HCT116 (cell line): Measurements from ENCODE around the gene MCFD2. TPM values are rescaled to one million over a fixed set of nuclear protein-coding genes. Genes with fewer than 3 reads are reported as not detected.

Experiments used
- ATAC-seq: fragments of 200-7000 bp; cut with Tn5 transposase; 2 replicates; pipeline ENCODE4 v1.9.1; 2020; ENCODE audit warnings: mild to moderate bottlenecking, moderate library complexity
- BruUV-seq: library from RNA; stranded (reverse); fragments of 400-500 nt; replicated peaks from 2 replicates; lab custom pipeline; 2021; lab: Mats Ljungman, UMichigan
- CTCF ChIA-PET: fragments of 300-600 bp; sonication (Branson Sonifier 250); formaldehyde crosslinking; loops from one replicate; lab custom pipeline; 2021; ENCODE audit warnings: antibody characterized with exemption; lab: Charles Lee
- POLR2A ChIA-PET: fragments of 300-600, 350-600 bp; sonication (Branson Sonifier 250); formaldehyde crosslinking; loops from one replicate; lab custom pipeline; 2021; ENCODE audit warnings: antibody characterized with exemption; lab: Charles Lee
- RAD21 ChIA-PET, 2 experiments: fragments of 300-600 bp; sonication (Branson Sonifier 250); formaldehyde crosslinking; loops; one replicate each; lab custom pipeline; 2023; ENCODE audit warnings: low total read pairs in 2 of 2; ENCODE audit not compliant: uncharacterized antibody in 2 of 2, unreplicated experiment in 2 of 2, low non-redundant PET in 1 of 2; lab: Charles Lee
- DNase-seq: peaks from one replicate; pipeline ENCODE4 v3.0.0-alpha.2; 2010; ENCODE audit warnings: low read depth, low spot score
- H2AFZ ChIP-seq: fragments of 200-600 bp; shearing (Covaris generic), sonication (generic); 2 replicates; pipeline ENCODE4 v1.6.1; 2017; ENCODE audit warnings: low read depth, mixed run types, mixed read lengths, antibody characterized with exemption, low read length; ENCODE audit not compliant: poor library complexity, severe bottlenecking
- H3K27ac ChIP-seq: 2 replicates; pipeline ENCODE4 v1.5.1; 2012; ENCODE audit warnings: low read depth, low read length
- H3K27me3 ChIP-seq: fragments of 200-600 bp; sonication (generic); 2 replicates; pipeline ENCODE4 v1.6.1; 2016; ENCODE audit warnings: mixed run types, low read length, mixed read lengths; ENCODE audit not compliant: insufficient read depth
- H3K36me3 ChIP-seq, 2 experiments: fragments of 200-500 bp in 1 of 2; fragments of 200-600 bp in 1 of 2; sonication (Bioruptor generic) in 1 of 2; sonication (generic) in 1 of 2; 2 replicates each; pipeline versions ENCODE4 v1.5.1 to v1.6.1; 2014 to 2016; ENCODE audit warnings: low read length in 2 of 2, inconsistent platforms in 1 of 2, mixed read lengths in 1 of 2, mixed run types in 1 of 2; ENCODE audit not compliant: insufficient read depth in 2 of 2, control insufficient read depth in 1 of 2
- H3K4me1 ChIP-seq, 2 experiments: fragments of 200-600 bp in 1 of 2; sonication (generic) in 1 of 2; 2 replicates each; pipeline versions ENCODE4 v1.5.1 to v1.6.1; 2012 to 2017; ENCODE audit warnings: low read length in 2 of 2, inconsistent platforms in 1 of 2, mild to moderate bottlenecking in 1 of 2, mixed read lengths in 1 of 2, mixed run types in 1 of 2, moderate library complexity in 1 of 2; ENCODE audit not compliant: insufficient read depth in 2 of 2, control insufficient read depth in 1 of 2
- H3K4me2 ChIP-seq: fragments of 200-600 bp; sonication (generic); 2 replicates; pipeline ENCODE4 v1.6.1; 2017; ENCODE audit warnings: mixed run types, low read length, mixed read lengths
- H3K4me3 ChIP-seq, 2 experiments: fragments of 200-600 bp in 1 of 2; sonication (generic) in 1 of 2; replicated peaks in 1 of 2; 2 replicates each; pipeline ENCODE4 v1.5.1; 2011 to 2016; ENCODE audit warnings: low read length in 2 of 2, control low read depth in 1 of 2, low read depth in 1 of 2, mild to moderate bottlenecking in 1 of 2, mixed read lengths in 1 of 2, mixed run types in 1 of 2
- H3K79me2 ChIP-seq: fragments of 200-600 bp; sonication (generic); 2 replicates; pipeline ENCODE4 v1.6.1; 2017; ENCODE audit warnings: mild to moderate bottlenecking, mixed run types, low read length, moderate library complexity, mixed read lengths; ENCODE audit not compliant: insufficient read depth
- H3K9ac ChIP-seq: fragments of 200-600 bp; sonication (generic); 2 replicates; pipeline ENCODE4 v1.6.1; 2016; ENCODE audit warnings: low read length, mixed read lengths
- H3K9me2 ChIP-seq: fragments of 200-600 bp; sonication (generic), shearing (Covaris generic); 2 replicates; pipeline ENCODE4 v1.6.1; 2017; ENCODE audit warnings: mixed run types, mild to moderate bottlenecking, moderate library complexity; ENCODE audit not compliant: insufficient read depth
- H3K9me3 ChIP-seq, 2 experiments: fragments of 200-500 bp in 1 of 2; fragments of 200-600 bp in 1 of 2; sonication (Bioruptor generic) in 1 of 2; sonication (generic) in 1 of 2; 2 replicates each; pipeline ENCODE4 v1.6.1; 2014 to 2017; ENCODE audit warnings: low read length in 2 of 2, mixed read lengths in 2 of 2, inconsistent platforms in 1 of 2, low read depth in 1 of 2, mild to moderate bottlenecking in 1 of 2, mixed run types in 1 of 2, moderate library complexity in 1 of 2; ENCODE audit not compliant: control insufficient read depth in 1 of 2, insufficient read depth in 1 of 2
- H4K20me1 ChIP-seq: fragments of 200-600 bp; sonication (generic), shearing (Covaris generic); 2 replicates; pipeline ENCODE4 v1.6.1; 2017; ENCODE audit warnings: mixed run types, mild to moderate bottlenecking, moderate library complexity; ENCODE audit not compliant: insufficient read depth
- CEBPB ChIP-seq: IDR thresholded peaks from 2 replicates; pipeline ENCODE4 v1.6.1; 2012; ENCODE audit warnings: low read depth
- ELF1 ChIP-seq: IDR thresholded peaks from 2 replicates; pipeline ENCODE4 v1.6.1; 2012; ENCODE audit warnings: low read depth, borderline replicate concordance
- EZH2 ChIP-seq: fragments of 200-600 bp; sonication (generic); IDR thresholded peaks from 2 replicates; pipeline ENCODE4 v1.6.1; 2017; ENCODE audit warnings: antibody characterized with exemption, mixed run types
- EZH2phosphoT487 ChIP-seq: fragments of 200-600 bp; IDR thresholded peaks from 2 replicates; pipeline ENCODE4 v1.6.1; 2018; ENCODE audit warnings: antibody characterized with exemption, borderline replicate concordance
- POLR2A ChIP-seq: IDR thresholded peaks from 2 replicates; pipeline ENCODE4 v1.7.0; 2011; ENCODE audit warnings: borderline replicate concordance; ENCODE audit not compliant: insufficient read depth, insufficient read length; ENCODE audit errors: extremely low read depth
- POLR2AphosphoS5 ChIP-seq: IDR thresholded peaks from 2 replicates; pipeline ENCODE4 v1.6.1; 2011; ENCODE audit warnings: mild to moderate bottlenecking, low read depth, low read length, moderate library complexity
- RAD21 ChIP-seq: IDR thresholded peaks from 2 replicates; pipeline ENCODE4 v1.6.1; 2012; ENCODE audit warnings: low read depth, mild to moderate bottlenecking
- SP1 ChIP-seq: IDR thresholded peaks from 2 replicates; pipeline ENCODE4 v1.6.1; 2012; ENCODE audit warnings: low read depth
- SRF ChIP-seq: IDR thresholded peaks from 2 replicates; pipeline ENCODE4 v1.6.1; 2012; ENCODE audit warnings: low read depth
- ZFX ChIP-seq: fragments of 450-650 bp; IDR thresholded peaks from 2 replicates; pipeline ENCODE4 v1.6.1; 2017
- intact Hi-C: fragments of 100-400 bp; cut with micrococcal nuclease; formaldehyde crosslinking; loops from 2 replicates; pipeline ENCODE4 v1.10.0; 2022
- total RNA-seq: library from RNA; stranded (reverse); gene quantifications from one replicate; pipeline ENCODE4 v1.2.1, GENCODE V29; 2021; ENCODE audit not compliant: unreplicated experiment
- TF ChIP-seq, protein P1 (sequence below), 3 experiments: fragments of 200-600 bp in 1 of 3; sonication (generic) in 1 of 3; IDR thresholded peaks in 2 of 3; conservative IDR thresholded peaks in 1 of 3; 2 replicates each; pipeline ENCODE4 v1.5.1; 2012 to 2017; ENCODE audit warnings: low read depth in 2 of 3, low read length in 2 of 3, antibody characterized with exemption in 1 of 3, borderline replicate concordance in 1 of 3, control low read depth in 1 of 3, mild to moderate bottlenecking in 1 of 3, mixed read lengths in 1 of 3, mixed run types in 1 of 3, moderate library complexity in 1 of 3; ENCODE audit not compliant: insufficient read depth in 1 of 3
- TF ChIP-seq, protein P2 (sequence below): IDR thresholded peaks from 2 replicates; pipeline ENCODE4 v1.6.1; 2011; ENCODE audit warnings: mild to moderate bottlenecking, low read length, moderate library complexity; ENCODE audit not compliant: insufficient replicate concordance; ENCODE audit errors: extremely low read depth
- TF ChIP-seq, protein P3 (sequence below): IDR thresholded peaks from 2 replicates; pipeline ENCODE4 v1.6.1; 2012
- TF ChIP-seq, protein P4 (sequence below): IDR thresholded peaks from 2 replicates; pipeline ENCODE4 v1.6.1; 2012; ENCODE audit warnings: low read depth

The MCFD2 gene
- total RNA-seq, 1 experiment from 2014 or later, result 73.9 TPM

DNA sequence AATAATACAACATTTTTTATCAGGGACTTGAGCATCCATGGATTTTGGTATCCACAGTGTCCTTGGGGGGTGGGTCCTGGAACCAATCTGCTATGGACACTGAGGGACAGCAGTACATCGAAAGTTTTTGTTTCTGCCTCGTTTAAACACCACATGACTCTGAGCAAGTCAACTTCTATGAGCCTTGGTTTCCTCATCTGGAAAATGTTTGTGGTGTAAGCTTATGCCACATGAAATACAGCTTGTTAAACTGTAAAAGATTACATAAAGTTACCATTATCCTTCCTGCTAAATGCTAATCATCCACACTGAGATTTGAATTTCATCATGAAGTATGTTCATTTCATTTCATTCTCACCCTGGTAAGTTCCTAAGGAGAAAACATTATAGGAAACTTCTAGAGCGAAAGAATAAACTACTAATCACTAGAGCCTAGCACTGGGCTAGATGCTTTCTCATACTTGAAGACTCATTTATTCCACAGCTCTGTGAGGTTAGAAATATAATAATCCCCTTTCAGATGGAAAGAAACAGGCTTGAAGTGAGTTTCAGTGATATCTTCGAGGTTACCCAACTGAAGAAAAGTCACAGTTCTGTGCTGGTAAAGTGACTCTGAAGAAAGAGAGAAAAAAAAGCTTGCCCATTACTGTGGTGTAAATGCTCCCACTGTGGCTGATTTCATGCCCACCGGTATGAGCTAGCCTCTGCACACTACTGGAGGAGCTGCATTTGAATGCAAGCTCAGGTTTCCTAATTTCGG lies 29.2 kb downstream of the MCFD2 start:
- H3K4me1 ChIP-seq, result peaks cover 5 to 31% of the 10 kb centered on the region in 2 experiments; a peak in 3 of 4 replicates
- H3K9ac ChIP-seq, result no peak overlapping the region
- no peak overlapping the region for H3K27ac ChIP-seq
- CTCF ChIA-PET, result no interaction called here
- no peak overlapping the region for H3K4me3 ChIP-seq
- H3K79me2 ChIP-seq, result no peaks in the 10 kb centered on the region
- POLR2A ChIA-PET, result no interaction called here
- no peaks in the 10 kb centered on the region for H4K20me1 ChIP-seq
- H3K36me3 ChIP-seq, result no peaks in the 10 kb centered on the region
- ATAC-seq (no peak), DNase-seq (no peak)
- H3K27me3 ChIP-seq, result no peaks in the 10 kb centered on the region
- no peak for TF ChIP-seq CEBPB
- TF ChIP-seq EZH2, result no peak
- TF ChIP-seq, protein P1, sequence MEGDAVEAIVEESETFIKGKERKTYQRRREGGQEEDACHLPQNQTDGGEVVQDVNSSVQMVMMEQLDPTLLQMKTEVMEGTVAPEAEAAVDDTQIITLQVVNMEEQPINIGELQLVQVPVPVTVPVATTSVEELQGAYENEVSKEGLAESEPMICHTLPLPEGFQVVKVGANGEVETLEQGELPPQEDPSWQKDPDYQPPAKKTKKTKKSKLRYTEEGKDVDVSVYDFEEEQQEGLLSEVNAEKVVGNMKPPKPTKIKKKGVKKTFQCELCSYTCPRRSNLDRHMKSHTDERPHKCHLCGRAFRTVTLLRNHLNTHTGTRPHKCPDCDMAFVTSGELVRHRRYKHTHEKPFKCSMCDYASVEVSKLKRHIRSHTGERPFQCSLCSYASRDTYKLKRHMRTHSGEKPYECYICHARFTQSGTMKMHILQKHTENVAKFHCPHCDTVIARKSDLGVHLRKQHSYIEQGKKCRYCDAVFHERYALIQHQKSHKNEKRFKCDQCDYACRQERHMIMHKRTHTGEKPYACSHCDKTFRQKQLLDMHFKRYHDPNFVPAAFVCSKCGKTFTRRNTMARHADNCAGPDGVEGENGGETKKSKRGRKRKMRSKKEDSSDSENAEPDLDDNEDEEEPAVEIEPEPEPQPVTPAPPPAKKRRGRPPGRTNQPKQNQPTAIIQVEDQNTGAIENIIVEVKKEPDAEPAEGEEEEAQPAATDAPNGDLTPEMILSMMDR (IDR thresholded peaks at IDR 0.05 in 2 of 3, conservative IDR thresholded peaks at IDR 0.05 in 1 of 3; ENCODE audit: borderline replicate concordance in 1 of 3, insufficient read depth in 1 of 3, low read depth in 2 of 3, low read length in 2 of 3), result no peak
- TF ChIP-seq SP1, result no peak
- TF ChIP-seq ZFX, result no peak
- TF ChIP-seq, protein P2, sequence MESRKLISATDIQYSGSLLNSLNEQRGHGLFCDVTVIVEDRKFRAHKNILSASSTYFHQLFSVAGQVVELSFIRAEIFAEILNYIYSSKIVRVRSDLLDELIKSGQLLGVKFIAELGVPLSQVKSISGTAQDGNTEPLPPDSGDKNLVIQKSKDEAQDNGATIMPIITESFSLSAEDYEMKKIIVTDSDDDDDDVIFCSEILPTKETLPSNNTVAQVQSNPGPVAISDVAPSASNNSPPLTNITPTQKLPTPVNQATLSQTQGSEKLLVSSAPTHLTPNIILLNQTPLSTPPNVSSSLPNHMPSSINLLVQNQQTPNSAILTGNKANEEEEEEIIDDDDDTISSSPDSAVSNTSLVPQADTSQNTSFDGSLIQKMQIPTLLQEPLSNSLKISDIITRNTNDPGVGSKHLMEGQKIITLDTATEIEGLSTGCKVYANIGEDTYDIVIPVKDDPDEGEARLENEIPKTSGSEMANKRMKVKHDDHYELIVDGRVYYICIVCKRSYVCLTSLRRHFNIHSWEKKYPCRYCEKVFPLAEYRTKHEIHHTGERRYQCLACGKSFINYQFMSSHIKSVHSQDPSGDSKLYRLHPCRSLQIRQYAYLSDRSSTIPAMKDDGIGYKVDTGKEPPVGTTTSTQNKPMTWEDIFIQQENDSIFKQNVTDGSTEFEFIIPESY, result no peak
- no peak for TF ChIP-seq EZH2phosphoT487
- TF ChIP-seq POLR2AphosphoS5, result no peak
- TF ChIP-seq, protein P3, sequence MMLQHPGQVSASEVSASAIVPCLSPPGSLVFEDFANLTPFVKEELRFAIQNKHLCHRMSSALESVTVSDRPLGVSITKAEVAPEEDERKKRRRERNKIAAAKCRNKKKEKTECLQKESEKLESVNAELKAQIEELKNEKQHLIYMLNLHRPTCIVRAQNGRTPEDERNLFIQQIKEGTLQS, result no peak
- TF ChIP-seq RAD21, result no peak
- no peak for TF ChIP-seq POLR2A
- TF ChIP-seq SRF, result no peak
- TF ChIP-seq, protein P4, sequence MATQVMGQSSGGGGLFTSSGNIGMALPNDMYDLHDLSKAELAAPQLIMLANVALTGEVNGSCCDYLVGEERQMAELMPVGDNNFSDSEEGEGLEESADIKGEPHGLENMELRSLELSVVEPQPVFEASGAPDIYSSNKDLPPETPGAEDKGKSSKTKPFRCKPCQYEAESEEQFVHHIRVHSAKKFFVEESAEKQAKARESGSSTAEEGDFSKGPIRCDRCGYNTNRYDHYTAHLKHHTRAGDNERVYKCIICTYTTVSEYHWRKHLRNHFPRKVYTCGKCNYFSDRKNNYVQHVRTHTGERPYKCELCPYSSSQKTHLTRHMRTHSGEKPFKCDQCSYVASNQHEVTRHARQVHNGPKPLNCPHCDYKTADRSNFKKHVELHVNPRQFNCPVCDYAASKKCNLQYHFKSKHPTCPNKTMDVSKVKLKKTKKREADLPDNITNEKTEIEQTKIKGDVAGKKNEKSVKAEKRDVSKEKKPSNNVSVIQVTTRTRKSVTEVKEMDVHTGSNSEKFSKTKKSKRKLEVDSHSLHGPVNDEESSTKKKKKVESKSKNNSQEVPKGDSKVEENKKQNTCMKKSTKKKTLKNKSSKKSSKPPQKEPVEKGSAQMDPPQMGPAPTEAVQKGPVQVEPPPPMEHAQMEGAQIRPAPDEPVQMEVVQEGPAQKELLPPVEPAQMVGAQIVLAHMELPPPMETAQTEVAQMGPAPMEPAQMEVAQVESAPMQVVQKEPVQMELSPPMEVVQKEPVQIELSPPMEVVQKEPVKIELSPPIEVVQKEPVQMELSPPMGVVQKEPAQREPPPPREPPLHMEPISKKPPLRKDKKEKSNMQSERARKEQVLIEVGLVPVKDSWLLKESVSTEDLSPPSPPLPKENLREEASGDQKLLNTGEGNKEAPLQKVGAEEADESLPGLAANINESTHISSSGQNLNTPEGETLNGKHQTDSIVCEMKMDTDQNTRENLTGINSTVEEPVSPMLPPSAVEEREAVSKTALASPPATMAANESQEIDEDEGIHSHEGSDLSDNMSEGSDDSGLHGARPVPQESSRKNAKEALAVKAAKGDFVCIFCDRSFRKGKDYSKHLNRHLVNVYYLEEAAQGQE, result no peak
- no peak for TF ChIP-seq ELF1
- RAD21 ChIA-PET, result no interaction called here
- no peaks in the 10 kb centered on the region for H3K9me2 ChIP-seq
- no peaks in the 10 kb centered on the region for H3K9me3 ChIP-seq
- no TSS peak for BruUV-seq
- no peak overlapping the region for H2AFZ ChIP-seq
- intact Hi-C loops, result loop anchor here (5.0 kb wide), 2 partner anchors 229 to 824 kb away; no protein-coding TSS in a partner anchor
- H3K4me2 ChIP-seq, result no peak overlapping the region
